ENCODE data around the gene ASCC2. TPM values are rescaled to one million over a fixed set of nuclear protein-coding genes. Genes with fewer than 3 reads are reported as not detected.

Gene ASCC2
- total RNA-seq, 1 experiment from 2014 or later: 43.3 TPM

DNA sequence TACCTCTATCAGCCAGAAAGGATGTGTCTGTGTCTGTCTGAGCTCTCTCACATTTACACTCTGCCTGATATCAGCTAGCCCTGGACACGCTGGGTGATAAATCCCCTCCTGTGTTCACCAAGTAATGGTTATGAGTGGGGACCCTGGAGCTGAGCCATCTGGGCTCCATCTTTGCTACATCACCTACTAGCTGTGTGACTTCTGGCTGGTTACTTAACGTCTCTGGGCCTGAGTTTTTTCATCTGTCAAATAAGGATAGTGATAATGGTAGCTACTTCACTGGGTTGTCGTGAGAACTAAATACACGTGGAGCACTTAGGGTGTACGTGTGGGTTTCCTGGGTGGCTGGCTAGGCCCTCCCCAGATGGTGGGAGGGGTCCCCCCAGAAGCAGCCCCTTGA, 48.0 kb downstream of the ASCC2 start:
- intact Hi-C loops (cut with micrococcal nuclease; ENCODE audit: unreplicated experiment): no loop called here
- no peak overlapping the region for H3K27ac ChIP-seq
- no peak overlapping the region for H3K4me3 ChIP-seq
- no peaks in the 10 kb centered on the region for H4K20me1 ChIP-seq (ENCODE audit: insufficient read depth)
- H3K4me2 ChIP-seq: no peak overlapping the region
- ChIA-PET POLR2A (ENCODE audit: unreplicated experiment) (no interaction called here), CTCF (no interaction called here)
- no peaks in the 10 kb centered on the region for H3K27me3 ChIP-seq (ENCODE audit: insufficient read depth, low read depth)
- H2AFZ ChIP-seq: no peak overlapping the region
- H3K4me1 ChIP-seq (replicated peaks; ENCODE audit: insufficient read depth): peaks cover 37% of the 10 kb centered on the region
- DNase-seq: no peak
- no peaks in the 10 kb centered on the region for H3K9me2 ChIP-seq (ENCODE audit: insufficient read depth)
- TF ChIP-seq, protein P1, sequence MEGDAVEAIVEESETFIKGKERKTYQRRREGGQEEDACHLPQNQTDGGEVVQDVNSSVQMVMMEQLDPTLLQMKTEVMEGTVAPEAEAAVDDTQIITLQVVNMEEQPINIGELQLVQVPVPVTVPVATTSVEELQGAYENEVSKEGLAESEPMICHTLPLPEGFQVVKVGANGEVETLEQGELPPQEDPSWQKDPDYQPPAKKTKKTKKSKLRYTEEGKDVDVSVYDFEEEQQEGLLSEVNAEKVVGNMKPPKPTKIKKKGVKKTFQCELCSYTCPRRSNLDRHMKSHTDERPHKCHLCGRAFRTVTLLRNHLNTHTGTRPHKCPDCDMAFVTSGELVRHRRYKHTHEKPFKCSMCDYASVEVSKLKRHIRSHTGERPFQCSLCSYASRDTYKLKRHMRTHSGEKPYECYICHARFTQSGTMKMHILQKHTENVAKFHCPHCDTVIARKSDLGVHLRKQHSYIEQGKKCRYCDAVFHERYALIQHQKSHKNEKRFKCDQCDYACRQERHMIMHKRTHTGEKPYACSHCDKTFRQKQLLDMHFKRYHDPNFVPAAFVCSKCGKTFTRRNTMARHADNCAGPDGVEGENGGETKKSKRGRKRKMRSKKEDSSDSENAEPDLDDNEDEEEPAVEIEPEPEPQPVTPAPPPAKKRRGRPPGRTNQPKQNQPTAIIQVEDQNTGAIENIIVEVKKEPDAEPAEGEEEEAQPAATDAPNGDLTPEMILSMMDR (conservative IDR thresholded peaks at IDR 0.05): no peak
- TF ChIP-seq EZH2 (IDR thresholded peaks at IDR 0.05; ENCODE audit: low read depth): no peak
- no peaks in the 10 kb centered on the region for H3K9me3 ChIP-seq (ENCODE audit: insufficient read depth, low read depth)
- H3K36me3 ChIP-seq (ENCODE audit: low read depth): peaks cover 21% of the 10 kb centered on the region; the same call in 1 of the 2 replicates
- BruUV-seq (replicated peaks): no TSS peak
- no peaks in the 10 kb centered on the region for H3K79me2 ChIP-seq (ENCODE audit: low read depth)
- peaks cover 32% of the 10 kb centered on the region for H3F3A ChIP-seq (ENCODE audit: insufficient read depth, low read depth)

DNA sequence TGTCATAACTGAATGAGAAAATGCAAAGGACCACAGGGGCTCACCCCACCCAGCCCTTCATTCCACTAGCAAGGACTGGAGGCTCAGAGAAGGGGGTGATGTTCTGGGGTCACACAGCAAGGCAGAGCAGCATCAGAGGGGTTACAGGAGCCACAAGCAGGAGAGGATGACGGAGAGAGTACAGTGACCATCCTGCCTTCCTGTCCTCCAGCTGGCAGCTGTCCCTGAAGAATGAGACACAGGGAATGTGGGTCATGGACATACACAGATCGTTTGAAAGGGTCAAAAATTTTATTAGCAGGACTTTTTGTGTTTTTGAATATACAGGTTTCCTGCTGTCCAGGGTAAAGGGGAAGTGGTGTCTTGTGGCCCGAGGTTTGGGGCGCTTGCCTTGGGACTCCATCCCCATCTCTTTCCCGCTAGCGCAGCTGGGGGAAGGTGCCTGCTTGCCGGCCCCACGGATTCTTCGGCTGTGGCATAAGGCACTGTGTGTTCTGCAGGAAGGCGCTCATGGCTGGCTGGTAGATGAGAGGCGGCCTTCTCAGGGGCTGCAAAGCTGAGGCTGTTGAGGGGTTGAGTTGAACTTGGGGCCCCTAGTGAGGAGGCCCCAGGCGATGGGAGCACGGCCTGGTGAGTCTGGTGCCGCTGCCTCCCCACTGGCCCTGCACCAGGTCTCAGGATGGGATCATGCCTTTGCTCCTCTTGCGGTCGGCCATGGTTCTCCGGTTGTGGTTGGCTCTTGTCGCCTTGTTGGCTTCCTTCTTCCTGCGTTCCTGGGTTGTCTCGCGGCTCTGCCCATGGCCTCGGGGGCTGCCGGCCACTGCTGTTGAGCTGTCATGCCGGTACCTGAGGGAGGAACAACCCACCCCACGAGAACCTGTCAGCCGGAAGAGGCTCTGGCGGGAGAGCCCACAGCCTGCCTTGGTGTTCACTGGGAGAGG, 49.5 kb downstream of the ASCC2 start:
- no peaks in the 10 kb centered on the region for H3K27me3 ChIP-seq (ENCODE audit: insufficient read depth, low read depth)
- H2AFZ ChIP-seq: no peak overlapping the region
- H3F3A ChIP-seq (ENCODE audit: insufficient read depth, low read depth): peaks cover 32% of the 10 kb centered on the region
- no peaks in the 10 kb centered on the region for H3K9me2 ChIP-seq (ENCODE audit: insufficient read depth)
- H3K36me3 ChIP-seq (ENCODE audit: low read depth): peaks cover 21% of the 10 kb centered on the region; the same call in 1 of the 2 replicates
- H3K4me2 ChIP-seq: peak overlapping the region; percentile 58
- H3K79me2 ChIP-seq (ENCODE audit: low read depth): no peaks in the 10 kb centered on the region
- no peak for DNase-seq
- BruUV-seq (replicated peaks): no TSS peak
- POLR2A ChIA-PET (ENCODE audit: unreplicated experiment): no interaction called here
- peak overlapping the region; percentile 77 for H3K27ac ChIP-seq
- H3K4me3 ChIP-seq: no peak overlapping the region
- TF ChIP-seq, protein P1 (conservative IDR thresholded peaks at IDR 0.05): no peak
- TF ChIP-seq EZH2 (IDR thresholded peaks at IDR 0.05; ENCODE audit: low read depth): no peak
- H3K4me1 ChIP-seq (replicated peaks; ENCODE audit: insufficient read depth): peaks cover 32% of the 10 kb centered on the region
- H4K20me1 ChIP-seq (ENCODE audit: insufficient read depth): no peaks in the 10 kb centered on the region
- intact Hi-C loops (cut with micrococcal nuclease; ENCODE audit: unreplicated experiment): no loop called here
- CTCF ChIA-PET: no interaction called here
- no peaks in the 10 kb centered on the region for H3K9me3 ChIP-seq (ENCODE audit: insufficient read depth, low read depth)

DNA sequence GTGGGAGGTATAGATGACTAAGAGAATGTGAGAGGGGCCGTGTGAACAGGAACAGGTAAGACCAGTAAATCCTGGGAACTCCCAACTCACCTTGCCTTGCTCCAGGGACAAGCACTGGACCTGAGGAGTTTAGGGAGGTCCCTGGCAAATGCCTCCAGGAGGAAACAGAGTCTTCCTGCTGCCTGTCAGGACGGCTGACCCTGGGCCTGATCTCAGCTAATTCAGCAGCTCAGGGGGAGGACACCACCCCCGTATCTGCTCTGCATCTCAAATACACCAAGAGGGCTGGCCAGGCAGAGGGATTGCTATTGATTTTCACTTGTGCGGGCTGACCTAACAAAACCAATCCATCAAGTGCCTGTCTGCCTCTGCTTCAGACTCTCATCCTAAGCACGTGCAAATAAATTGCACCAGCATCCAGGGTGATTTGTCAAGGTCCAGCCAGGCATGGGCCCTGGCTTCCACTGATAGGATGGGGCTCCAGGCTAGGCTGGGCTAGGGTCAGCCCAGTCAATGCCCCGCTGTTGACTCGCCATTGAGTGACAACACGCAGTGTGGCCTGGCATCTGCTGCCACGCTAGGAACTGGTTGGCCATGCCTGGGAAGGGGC, 50.6 kb downstream of the ASCC2 start:
- no TSS peak for BruUV-seq (replicated peaks)
- Histone ChIP-seq H3K79me2 (ENCODE audit: low read depth) (no peaks in the 10 kb centered on the region), H2AFZ (no peak overlapping the region), H3K4me1 (replicated peaks; ENCODE audit: insufficient read depth) (peaks cover 43% of the 10 kb centered on the region), H3K4me2 (peak overlapping the region; percentile 58), H3K27me3 (ENCODE audit: insufficient read depth, low read depth) (no peaks in the 10 kb centered on the region), H3K9me3 (ENCODE audit: insufficient read depth, low read depth) (no peaks in the 10 kb centered on the region), H4K20me1 (ENCODE audit: insufficient read depth) (no peaks in the 10 kb centered on the region), H3K4me3 (no peak overlapping the region), H3F3A (ENCODE audit: insufficient read depth, low read depth) (peaks cover 32% of the 10 kb centered on the region), H3K9me2 (ENCODE audit: insufficient read depth) (no peaks in the 10 kb centered on the region), H3K36me3 (ENCODE audit: low read depth) (peaks cover 21% of the 10 kb centered on the region; the same call in 1 of the 2 replicates), H3K27ac (peak overlapping the region; percentile 77)
- intact Hi-C loops (cut with micrococcal nuclease; ENCODE audit: unreplicated experiment): no loop called here
- TF ChIP-seq, protein P1 (conservative IDR thresholded peaks at IDR 0.05): no peak
- no peak for TF ChIP-seq EZH2 (IDR thresholded peaks at IDR 0.05; ENCODE audit: low read depth)
- peak; percentile 55 to 96 for DNase-seq
- POLR2A ChIA-PET (ENCODE audit: unreplicated experiment): no interaction called here
- CTCF ChIA-PET: no interaction called here

Measured in PC-9 (cell line).